Peyer's patch (tissue), 4 donors: Measurements from ENCODE around the gene PDE6A. TPM values are rescaled to one million over a fixed set of nuclear protein-coding genes. Genes with fewer than 3 reads are reported as not detected.

ENCODE experiments used
- DNase-seq, 3 donors: peaks; one replicate each; pipeline ENCODE4 v3.0.0-alpha.2; 2017 to 2019
- H3K27ac ChIP-seq, 4 donors: fragments of 200-600 bp; sonication (generic); one replicate each; pipeline ENCODE4 v1.5.1; 2016 to 2019
- H3K27me3 ChIP-seq, 2 donors: fragments of 200-600 bp; sonication (generic); one replicate each; pipeline ENCODE4 v1.5.1; 2019
- H3K36me3 ChIP-seq, 3 donors: fragments of 200-600 bp; sonication (generic); one replicate each; pipeline ENCODE4 v1.5.1; 2016 to 2019
- H3K4me1 ChIP-seq, 4 donors: fragments of 200-600 bp; sonication (generic); one replicate each; pipeline ENCODE4 v1.5.1; 2016 to 2019
- H3K4me3 ChIP-seq, 4 donors: fragments of 200-600 bp; sonication (generic); 1 replicate in 3 of 4; 2 replicates in 1 of 4; pipeline ENCODE4 v1.5.1; 2016 to 2019; ENCODE audit warnings: mild to moderate bottlenecking in 1 of 4
- H3K9me3 ChIP-seq, 4 donors: fragments of 200-600 bp; sonication (generic); one replicate each; pipeline ENCODE4 v1.5.1; 2016 to 2019; ENCODE audit warnings: mild to moderate bottlenecking in 1 of 4
- POLR2A ChIP-seq, 2 donors: fragments of 450-650 bp; IDR thresholded peaks; one replicate each; pipeline ENCODE4 v1.5.1; 2017; ENCODE audit warnings: antibody characterized with exemption in 2 of 2, mild to moderate bottlenecking in 2 of 2, moderate library complexity in 2 of 2
- total RNA-seq, 4 donors: library from RNA; depleted of rRNA; stranded (reverse); fragments of >200 nt; gene quantifications; one replicate each; pipeline ENCODE4 v1.1.0, GENCODE V29; 2016
- TF ChIP-seq, protein P1 (sequence below), 6 experiments: fragments of 450-650 bp in 4 of 6; fragments of 200-600 bp in 2 of 6; sonication (generic) in 1 of 6; IDR thresholded peaks; one replicate each; pipeline ENCODE4 v1.5.1; 2017 to 2019; ENCODE audit warnings: antibody characterized with exemption in 6 of 6, mild to moderate bottlenecking in 3 of 6, moderate library complexity in 1 of 6

Gene PDE6A
- total RNA-seq, 4 donors from 2014 or later: not detected

DNA sequence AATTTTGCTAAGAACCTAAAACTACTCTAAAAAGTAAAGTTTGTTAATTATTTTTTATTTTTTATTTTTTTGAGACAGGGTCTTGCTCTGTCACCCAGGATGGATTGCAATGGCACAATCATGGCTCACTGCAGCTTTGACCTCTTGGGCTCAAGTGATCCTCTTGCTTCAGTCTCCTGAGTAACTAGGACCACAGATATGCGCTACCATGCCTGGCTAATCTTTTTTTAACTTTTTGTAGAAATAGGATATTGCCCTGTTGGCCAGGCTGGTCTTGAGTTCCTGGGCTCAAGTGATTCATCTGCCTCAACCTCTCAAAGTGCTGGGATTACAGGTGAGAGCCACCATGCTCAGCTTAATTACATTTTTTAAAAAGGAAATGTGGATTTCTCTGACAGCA, 45.8 kb downstream of the PDE6A start:
- Histone ChIP-seq H3K9me3 (no peaks in the 10 kb centered on the region), H3K4me1 (no peaks in the 10 kb centered on the region), H3K27me3 (no peaks in the 10 kb centered on the region), H3K27ac (no peak overlapping the region), H3K36me3 (no peaks in the 10 kb centered on the region), H3K4me3 (no peak overlapping the region)
- TF ChIP-seq, protein P1, sequence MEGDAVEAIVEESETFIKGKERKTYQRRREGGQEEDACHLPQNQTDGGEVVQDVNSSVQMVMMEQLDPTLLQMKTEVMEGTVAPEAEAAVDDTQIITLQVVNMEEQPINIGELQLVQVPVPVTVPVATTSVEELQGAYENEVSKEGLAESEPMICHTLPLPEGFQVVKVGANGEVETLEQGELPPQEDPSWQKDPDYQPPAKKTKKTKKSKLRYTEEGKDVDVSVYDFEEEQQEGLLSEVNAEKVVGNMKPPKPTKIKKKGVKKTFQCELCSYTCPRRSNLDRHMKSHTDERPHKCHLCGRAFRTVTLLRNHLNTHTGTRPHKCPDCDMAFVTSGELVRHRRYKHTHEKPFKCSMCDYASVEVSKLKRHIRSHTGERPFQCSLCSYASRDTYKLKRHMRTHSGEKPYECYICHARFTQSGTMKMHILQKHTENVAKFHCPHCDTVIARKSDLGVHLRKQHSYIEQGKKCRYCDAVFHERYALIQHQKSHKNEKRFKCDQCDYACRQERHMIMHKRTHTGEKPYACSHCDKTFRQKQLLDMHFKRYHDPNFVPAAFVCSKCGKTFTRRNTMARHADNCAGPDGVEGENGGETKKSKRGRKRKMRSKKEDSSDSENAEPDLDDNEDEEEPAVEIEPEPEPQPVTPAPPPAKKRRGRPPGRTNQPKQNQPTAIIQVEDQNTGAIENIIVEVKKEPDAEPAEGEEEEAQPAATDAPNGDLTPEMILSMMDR (IDR thresholded peaks at IDR 0.05): no peak
- no peak for TF ChIP-seq POLR2A (IDR thresholded peaks at IDR 0.05)
- DNase-seq: no peak

DNA sequence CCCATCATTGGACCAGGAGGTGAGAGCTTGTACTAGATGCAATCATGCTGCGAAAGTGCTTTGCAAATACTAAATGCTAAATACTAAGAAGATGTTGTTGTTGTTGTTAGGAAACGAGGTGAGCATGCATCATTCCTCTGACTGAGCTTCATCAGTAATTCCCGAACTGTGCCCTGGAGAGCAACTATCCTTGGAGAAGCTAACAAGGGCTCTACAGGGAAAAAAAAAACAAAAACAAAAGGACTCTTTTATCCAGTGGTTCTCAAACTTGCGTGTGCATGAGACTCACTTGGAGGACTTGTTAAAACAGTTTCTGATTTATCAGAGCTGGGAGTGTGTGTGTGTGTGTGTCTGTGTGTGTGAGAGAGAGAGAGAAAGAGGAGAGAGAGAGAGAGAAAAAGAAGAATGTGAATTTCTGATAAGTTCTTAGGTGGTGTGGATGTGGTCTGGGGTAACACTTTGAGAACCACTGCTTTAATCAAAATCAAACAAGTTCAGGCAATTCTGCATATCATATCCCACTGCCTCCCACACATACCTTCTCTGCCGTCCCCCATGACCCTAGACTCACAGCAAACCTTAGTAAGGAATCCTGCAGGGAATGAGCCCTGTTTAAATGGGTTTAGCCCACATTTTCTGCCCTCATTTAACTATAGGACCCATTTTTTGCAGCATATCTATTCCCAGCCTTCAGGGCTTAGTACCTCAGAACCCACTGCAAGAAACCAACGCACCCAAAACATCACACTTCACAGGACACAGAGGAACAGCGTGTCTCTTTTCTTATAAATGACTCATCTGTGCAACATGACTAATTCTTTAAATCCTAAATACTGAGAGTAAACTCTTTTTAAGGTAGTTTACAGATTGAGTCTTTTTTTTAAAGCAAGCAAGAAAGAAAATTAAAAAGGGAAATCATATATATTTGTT, 48.9 kb downstream of the PDE6A start:
- no peak for DNase-seq
- H3K36me3 ChIP-seq: no peaks in the 10 kb centered on the region
- no peaks in the 10 kb centered on the region for H3K9me3 ChIP-seq
- H3K4me3 ChIP-seq: no peak overlapping the region
- no peak for TF ChIP-seq POLR2A (IDR thresholded peaks at IDR 0.05)
- TF ChIP-seq, protein P1 (IDR thresholded peaks at IDR 0.05): no peak
- no peak overlapping the region for H3K27ac ChIP-seq
- no peaks in the 10 kb centered on the region for H3K4me1 ChIP-seq
- H3K27me3 ChIP-seq: no peaks in the 10 kb centered on the region

DNA sequence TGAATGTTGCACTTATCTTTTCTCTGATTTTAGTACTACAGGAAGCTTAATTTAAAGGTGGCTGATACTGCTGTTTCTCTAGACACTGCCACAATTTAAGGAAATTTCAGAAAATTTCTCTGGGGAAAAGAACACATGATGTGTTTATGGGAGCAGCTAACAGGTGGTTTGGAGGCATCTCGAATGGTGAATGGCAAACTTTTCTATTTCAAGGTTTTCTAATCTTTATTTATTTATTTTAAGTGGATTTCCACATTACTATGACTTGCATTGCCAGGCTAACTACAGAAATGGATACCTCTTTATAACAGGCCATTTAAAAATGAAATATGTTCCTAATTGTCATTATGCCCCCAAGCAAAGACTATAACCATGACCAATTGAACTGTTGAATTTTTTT, 50.4 kb downstream of the PDE6A start:
- no peak overlapping the region for H3K27ac ChIP-seq
- TF ChIP-seq, protein P1 (IDR thresholded peaks at IDR 0.05): no peak
- no peak for TF ChIP-seq POLR2A (IDR thresholded peaks at IDR 0.05)
- H3K4me1 ChIP-seq: no peaks in the 10 kb centered on the region
- H3K27me3 ChIP-seq: no peaks in the 10 kb centered on the region
- H3K9me3 ChIP-seq: no peaks in the 10 kb centered on the region
- H3K36me3 ChIP-seq: no peaks in the 10 kb centered on the region
- no peak overlapping the region for H3K4me3 ChIP-seq
- DNase-seq: no peak

DNA sequence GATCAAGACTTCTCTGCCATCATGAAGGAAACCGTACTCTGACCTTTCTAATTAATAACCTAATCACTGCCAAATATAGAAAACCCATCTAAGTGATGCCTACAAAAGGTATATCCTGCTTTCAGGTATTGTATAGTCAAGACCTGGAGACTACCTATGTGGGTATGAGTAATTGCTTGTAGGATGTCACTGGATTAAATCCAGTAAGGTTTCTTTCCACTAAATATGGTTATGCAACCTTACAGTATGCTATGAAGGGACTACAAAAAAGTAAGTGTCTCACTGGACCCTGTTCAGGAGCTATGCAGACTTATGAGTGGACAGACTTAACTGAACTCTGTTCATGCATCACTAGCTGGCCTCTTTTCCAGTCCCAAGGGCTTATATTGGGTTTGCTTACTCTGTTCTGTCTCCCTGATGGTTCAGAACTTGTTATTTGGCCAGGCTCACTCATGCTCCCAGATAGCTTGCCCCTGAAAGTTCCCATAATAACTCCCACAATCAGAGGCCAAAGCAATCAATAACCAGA, 51.1 kb downstream of the PDE6A start:
- Histone ChIP-seq H3K9me3 (no peaks in the 10 kb centered on the region), H3K27me3 (no peaks in the 10 kb centered on the region), H3K27ac (no peak overlapping the region), H3K4me3 (no peak overlapping the region), H3K4me1 (no peaks in the 10 kb centered on the region), H3K36me3 (no peaks in the 10 kb centered on the region)
- DNase-seq: no peak
- TF ChIP-seq, protein P1 (IDR thresholded peaks at IDR 0.05): no peak
- no peak for TF ChIP-seq POLR2A (IDR thresholded peaks at IDR 0.05)

DNA sequence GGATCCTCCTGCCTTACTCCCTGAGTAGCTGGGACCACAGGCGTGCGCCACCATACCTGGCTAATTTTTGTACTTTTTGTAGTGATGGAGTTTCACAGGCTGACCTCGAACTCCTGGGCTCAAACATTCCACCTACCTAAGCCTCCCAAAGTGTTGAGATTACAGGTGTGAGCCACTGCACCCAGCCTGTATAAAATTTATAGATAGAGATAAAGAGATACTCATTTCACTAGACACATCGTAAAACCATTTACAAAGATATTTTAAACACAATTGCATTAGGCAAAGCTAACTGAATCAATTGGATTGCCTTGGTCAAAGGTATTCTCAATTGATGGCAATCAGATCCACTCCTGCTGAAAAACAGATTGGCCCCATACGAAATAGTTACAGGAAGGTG, 52.0 kb downstream of the PDE6A start:
- Histone ChIP-seq H3K27ac (no peak overlapping the region), H3K9me3 (no peaks in the 10 kb centered on the region)
- TF ChIP-seq, protein P1 (IDR thresholded peaks at IDR 0.05): no peak
- no peak for TF ChIP-seq POLR2A (IDR thresholded peaks at IDR 0.05)

More for the DNA sequence above, 52.0 kb downstream of the PDE6A start:
- Histone ChIP-seq H3K4me3 (no peak overlapping the region), H3K36me3 (no peaks in the 10 kb centered on the region), H3K4me1 (peaks cover 0 to 4% (median 0%) of the 10 kb centered on the region in 4 donors), H3K27me3 (no peaks in the 10 kb centered on the region)
- no peak for DNase-seq
